Measurements from ENCODE around the gene CRYBA4.
"Not testable (repeated sequence)": the region's sequence is repeated elsewhere in the genome, so short reads cannot be mapped to it uniquely, and the experiment has no call there.

The CRYBA4 gene

GRCh38 chr22:26597026-26597425, 24.7 kb upstream of the CRYBA4 start:
- no peak for DNase-seq (ENCODE audit: low spot score)

GRCh38 chr22:26597480-26597879, 24.3 kb upstream of the CRYBA4 start:
- DNase-seq (ENCODE audit: low spot score): no peak

GRCh38 chr22:26599505-26599904, 22.3 kb upstream of the CRYBA4 start:
- no peak for DNase-seq (ENCODE audit: low spot score)

- DNase-seq (ENCODE audit: low spot score): no peak
These were observed 20.0 kb upstream of the CRYBA4 start for GRCh38 chr22:26601726-26602125.

- no peak for DNase-seq (ENCODE audit: low spot score)
These were observed 19.6 kb upstream of the CRYBA4 start for GRCh38 chr22:26602127-26602526.

- DNase-seq (ENCODE audit: low spot score): no peak
These were observed 17.4 kb upstream of the CRYBA4 start for GRCh38 chr22:26604368-26604767.

GRCh38 chr22:26606611-26607010, 15.2 kb upstream of the CRYBA4 start:
- DNase-seq (ENCODE audit: low spot score): no peak

- DNase-seq (ENCODE audit: low spot score): no peak
These were observed 13.6 kb upstream of the CRYBA4 start for GRCh38 chr22:26608129-26608528.

- DNase-seq (ENCODE audit: low spot score): no peak
These were observed 12.5 kb upstream of the CRYBA4 start for GRCh38 chr22:26609287-26609686.

GRCh38 chr22:26610072-26610958, 11.4 kb upstream of the CRYBA4 start:
- DNase-seq (ENCODE audit: low spot score): peak; percentile 67

GRCh38 chr22:26610996-26611395, 10.8 kb upstream of the CRYBA4 start:
- no peak for DNase-seq (ENCODE audit: low spot score)

- no peak for DNase-seq (ENCODE audit: low spot score)
These were observed 9.1 kb upstream of the CRYBA4 start for GRCh38 chr22:26612652-26613051.

GRCh38 chr22:26613753-26614152, 8.0 kb upstream of the CRYBA4 start:
- not testable (repeated sequence) for DNase-seq (ENCODE audit: low spot score)

- DNase-seq (ENCODE audit: low spot score): no peak
These were observed 7.4 kb upstream of the CRYBA4 start for GRCh38 chr22:26614322-26614721.

GRCh38 chr22:26615149-26615548, 6.6 kb upstream of the CRYBA4 start:
- no peak for DNase-seq (ENCODE audit: low spot score)

GRCh38 chr22:26615830-26616435, 5.8 kb upstream of the CRYBA4 start:
- no peak for DNase-seq (ENCODE audit: low spot score)

GRCh38 chr22:26616650-26617049, 5.1 kb upstream of the CRYBA4 start:
- DNase-seq (ENCODE audit: low spot score): no peak

GRCh38 chr22:26617271-26618199, 4.2 kb upstream of the CRYBA4 start, which contains the start of gene CRYBB1:
TSS of gene CRYBB1 (minus strand) at chr22:26618027. CDS start at chr22:26616319, 1,708 bp downstream.
- peak; percentile 46 for DNase-seq (ENCODE audit: low spot score)

- DNase-seq (ENCODE audit: low spot score): no peak
These were observed 3.3 kb upstream of the CRYBA4 start for GRCh38 chr22:26618455-26618854.

- no peak for DNase-seq (ENCODE audit: low spot score)
These were observed 2.3 kb upstream of the CRYBA4 start for GRCh38 chr22:26619510-26619909.

- no peak for DNase-seq (ENCODE audit: low spot score)
These were observed 1.6 kb upstream of the CRYBA4 start for GRCh38 chr22:26620197-26620596.

- no peak for DNase-seq (ENCODE audit: low spot score)
These were observed 2.2 kb downstream of the CRYBA4 start for GRCh38 chr22:26623984-26624383.
